A549 (cell line): ENCODE data around the gene TOM1L2.

ENCODE experiments used
- HOXA7 ChIP-seq: fragments of 250-450 bp; sonication (Bioruptor Pico); IDR thresholded peaks from 2 replicates; pipeline ENCODE4 v1.5.0; 2020; ENCODE audit warnings: mild to moderate bottlenecking, moderate library complexity
- RCOR1 ChIP-seq: fragments of 150-350 bp; IDR thresholded peaks from 2 replicates; pipeline ENCODE4 v1.6.1; 2014; ENCODE audit warnings: antibody characterized with exemption, low read length, low read depth
- TF ChIP-seq, protein P1 (sequence below): fragments of 450-650 bp; IDR thresholded peaks from 2 replicates; pipeline ENCODE4 v1.6.1; 2014; ENCODE audit warnings: antibody characterized with exemption

DNA sequence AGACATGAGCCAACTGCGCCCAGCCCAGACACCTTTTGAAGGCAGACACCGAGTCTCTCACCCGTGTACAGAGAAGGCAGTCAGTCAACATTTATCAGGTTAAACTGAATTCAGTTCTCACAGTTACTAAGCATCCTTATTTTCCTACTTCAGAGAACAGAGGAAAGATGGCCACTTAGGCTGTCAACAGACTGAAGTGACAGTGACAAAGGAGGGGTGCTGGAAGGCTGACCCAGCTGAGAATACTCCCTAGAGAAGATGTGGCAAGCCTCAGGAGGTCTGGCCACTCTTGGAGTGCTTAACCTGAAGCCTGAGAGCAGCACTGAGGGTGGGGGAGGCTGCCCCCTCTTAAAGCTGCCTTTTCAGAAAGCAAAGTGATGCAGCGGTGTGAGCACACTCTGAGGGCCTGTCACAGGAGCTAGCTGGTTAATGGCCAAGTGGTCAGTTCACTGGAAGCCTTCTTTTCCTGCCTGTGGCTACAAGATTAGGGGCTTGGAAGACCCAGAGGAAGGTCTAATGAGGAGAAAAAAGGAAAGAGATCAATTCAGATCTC, 84.4 kb downstream of the TOM1L2 start:
- no peak for TF ChIP-seq HOXA7
- no peak for TF ChIP-seq RCOR1
- TF ChIP-seq, protein P1, sequence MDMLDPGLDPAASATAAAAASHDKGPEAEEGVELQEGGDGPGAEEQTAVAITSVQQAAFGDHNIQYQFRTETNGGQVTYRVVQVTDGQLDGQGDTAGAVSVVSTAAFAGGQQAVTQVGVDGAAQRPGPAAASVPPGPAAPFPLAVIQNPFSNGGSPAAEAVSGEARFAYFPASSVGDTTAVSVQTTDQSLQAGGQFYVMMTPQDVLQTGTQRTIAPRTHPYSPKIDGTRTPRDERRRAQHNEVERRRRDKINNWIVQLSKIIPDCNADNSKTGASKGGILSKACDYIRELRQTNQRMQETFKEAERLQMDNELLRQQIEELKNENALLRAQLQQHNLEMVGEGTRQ, result no peak
